ENCODE data around the gene ZNF304.

DNA sequence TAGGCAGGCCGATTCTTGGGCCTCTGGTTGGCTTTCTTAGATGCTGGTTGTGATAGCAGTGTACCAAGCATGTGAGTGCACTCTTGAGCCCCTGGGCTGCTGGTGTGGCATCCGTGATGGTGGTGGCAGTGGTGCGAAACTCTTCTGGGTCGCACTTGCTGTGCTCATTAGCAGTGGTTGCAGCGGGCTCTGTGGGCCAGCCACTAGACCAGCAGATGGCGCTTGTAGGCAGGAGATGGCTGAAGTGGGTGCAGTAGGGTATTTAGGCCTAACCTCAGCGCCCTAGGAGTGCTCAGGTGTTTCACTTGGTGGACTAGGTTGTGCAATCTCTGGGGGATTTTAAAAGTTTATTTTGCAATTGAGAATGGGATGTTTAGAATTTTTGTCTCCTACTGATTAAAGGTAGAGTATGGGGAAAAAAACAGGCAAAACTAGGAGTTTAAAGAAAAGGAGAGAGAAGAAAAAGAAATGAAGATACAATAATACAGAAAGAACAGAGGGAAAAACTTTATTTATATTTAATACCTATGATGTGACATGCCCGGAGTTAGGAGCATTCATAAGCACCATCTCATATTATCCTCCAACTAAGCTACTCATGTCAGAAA, 55.5 kb downstream of the ZNF304 start:
- TF ChIP-seq, protein P1, sequence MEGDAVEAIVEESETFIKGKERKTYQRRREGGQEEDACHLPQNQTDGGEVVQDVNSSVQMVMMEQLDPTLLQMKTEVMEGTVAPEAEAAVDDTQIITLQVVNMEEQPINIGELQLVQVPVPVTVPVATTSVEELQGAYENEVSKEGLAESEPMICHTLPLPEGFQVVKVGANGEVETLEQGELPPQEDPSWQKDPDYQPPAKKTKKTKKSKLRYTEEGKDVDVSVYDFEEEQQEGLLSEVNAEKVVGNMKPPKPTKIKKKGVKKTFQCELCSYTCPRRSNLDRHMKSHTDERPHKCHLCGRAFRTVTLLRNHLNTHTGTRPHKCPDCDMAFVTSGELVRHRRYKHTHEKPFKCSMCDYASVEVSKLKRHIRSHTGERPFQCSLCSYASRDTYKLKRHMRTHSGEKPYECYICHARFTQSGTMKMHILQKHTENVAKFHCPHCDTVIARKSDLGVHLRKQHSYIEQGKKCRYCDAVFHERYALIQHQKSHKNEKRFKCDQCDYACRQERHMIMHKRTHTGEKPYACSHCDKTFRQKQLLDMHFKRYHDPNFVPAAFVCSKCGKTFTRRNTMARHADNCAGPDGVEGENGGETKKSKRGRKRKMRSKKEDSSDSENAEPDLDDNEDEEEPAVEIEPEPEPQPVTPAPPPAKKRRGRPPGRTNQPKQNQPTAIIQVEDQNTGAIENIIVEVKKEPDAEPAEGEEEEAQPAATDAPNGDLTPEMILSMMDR (IDR thresholded peaks at IDR 0.05) = peak in 2 of 5 experiments; percentile 16 to 45
- TF ChIP-seq POLR2A (IDR thresholded peaks at IDR 0.05) = no peak
